Measurements from ENCODE around the gene SPIN1. TPM values are rescaled to one million over a fixed set of nuclear protein-coding genes. Genes with fewer than 3 reads are reported as not detected.
"Not testable (repeated sequence)": the region's sequence is repeated elsewhere in the genome, so short reads cannot be mapped to it uniquely, and the experiment has no call there.

The SPIN1 gene
- total RNA-seq = 85.8 TPM

DNA sequence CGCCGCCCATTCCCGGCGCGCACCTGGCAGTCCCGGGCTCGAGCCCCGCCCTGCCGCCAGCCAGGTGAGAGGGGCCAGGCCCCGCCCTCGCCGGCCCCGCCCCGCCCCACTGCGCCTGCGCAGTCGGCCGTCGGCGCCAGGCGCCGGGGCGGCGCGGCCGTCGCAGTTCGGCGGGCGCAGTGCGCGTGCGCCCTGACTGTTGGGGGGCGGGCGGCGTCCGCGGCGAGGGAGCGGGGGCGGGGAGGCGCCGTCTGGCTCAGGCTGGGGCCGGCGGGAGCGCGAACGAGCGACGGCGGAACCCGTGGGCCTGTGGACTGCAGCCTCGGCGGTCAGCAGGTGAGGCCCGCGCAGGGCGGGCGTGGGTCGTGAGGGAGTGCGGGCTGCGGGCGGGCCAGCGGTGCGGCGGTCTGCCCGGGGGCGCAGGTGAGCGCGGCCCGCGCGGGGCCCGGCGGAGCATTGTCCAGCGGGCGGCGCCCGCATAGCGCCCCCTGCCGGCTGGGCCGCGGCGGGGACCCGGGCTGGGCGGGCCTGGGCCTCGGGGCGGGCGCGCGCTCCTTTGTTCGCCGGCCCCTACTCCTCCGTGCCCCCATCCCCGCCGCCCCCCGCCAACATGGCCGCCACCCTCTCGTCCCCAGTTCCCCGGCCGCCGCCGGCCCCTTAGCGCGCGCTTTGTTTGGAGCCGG lies at the start of gene SPIN1:
SPIN1 (plus strand) TSS at position 242 of the 683 bp plus-strand sequence. CDS start 38,096 bp downstream, outside the sequence.
- peak; percentile 86 for DNase-seq (ENCODE audit: low spot score)

DNA sequence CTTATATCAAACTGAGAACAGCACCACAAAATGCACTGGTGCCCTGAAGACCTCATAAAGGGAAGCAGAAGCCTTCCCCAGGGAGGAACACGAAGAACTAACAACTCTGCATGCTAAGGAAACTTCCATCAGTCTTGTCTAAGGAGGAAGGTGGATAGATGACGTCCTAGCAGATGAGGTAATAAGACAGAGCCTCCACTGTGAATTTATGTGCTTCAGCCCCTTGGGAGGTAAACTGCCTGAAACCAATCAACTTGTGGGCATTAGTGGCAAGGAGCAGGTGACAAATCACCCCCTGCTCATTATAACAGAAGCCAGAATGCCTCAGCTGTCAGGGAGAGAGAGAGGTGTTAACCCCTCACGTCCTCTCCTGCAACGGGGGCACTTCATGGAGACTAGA lies 48.9 kb upstream of the SPIN1 start:
- no peak for DNase-seq (ENCODE audit: low spot score)

DNA sequence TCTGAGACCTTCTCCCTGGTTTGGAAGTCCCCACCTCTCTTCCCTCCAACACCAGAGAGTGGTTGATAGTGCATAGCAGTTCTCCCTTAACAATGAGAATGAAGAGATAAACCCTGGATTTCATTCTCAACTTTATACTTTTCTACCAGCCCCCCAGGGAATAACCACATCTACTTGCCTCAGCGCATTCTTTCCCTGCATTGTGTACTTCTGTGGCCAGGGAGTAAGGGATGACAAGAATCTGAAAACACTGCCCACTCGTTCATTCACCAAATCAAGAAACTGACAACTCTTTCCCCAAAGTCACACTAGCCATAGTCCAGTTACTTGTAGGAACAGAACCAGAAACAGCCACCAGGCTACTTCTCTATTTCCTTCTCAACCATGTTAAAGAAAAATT lies 46.0 kb upstream of the SPIN1 start:
- no peak for DNase-seq (ENCODE audit: low spot score)

DNA sequence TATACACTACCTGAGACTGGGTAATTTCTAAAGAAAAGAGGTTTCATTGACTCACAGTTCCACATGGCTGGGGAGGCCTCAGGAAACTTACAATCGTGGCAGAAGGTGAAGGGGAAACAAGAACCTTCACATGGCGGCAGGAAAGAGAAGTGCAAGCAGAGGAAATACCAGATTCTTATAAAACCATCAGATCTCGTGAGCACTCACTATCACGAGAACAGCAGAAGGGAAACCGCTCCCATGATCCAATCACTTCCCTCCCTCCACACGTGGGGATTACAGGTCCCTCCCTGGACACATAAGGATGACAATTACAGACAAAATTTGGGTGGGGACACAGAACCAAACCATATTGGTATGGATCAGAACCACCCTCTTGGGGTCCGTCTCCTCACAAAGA lies 44.2 kb upstream of the SPIN1 start:
- no peak for DNase-seq (ENCODE audit: low spot score)

DNA sequence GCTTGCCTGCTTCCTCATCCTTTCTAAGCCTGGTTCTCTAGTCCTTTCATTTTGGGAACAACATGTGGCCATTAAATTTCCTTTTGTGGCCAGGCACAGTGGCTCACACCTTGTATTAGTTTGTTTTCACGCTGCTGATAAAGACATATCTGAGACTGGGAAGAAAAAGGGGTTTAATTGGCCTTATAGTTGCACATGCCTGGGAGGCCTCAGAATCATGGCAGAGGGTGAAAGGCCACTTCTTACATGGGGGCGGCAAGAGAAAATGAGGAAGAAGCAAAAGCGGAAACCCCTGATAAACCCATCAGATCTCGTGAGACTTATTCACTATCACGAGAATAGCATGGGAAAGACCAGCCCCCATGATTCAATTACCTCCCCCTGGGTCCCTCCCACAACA lies 37.9 kb upstream of the SPIN1 start:
- DNase-seq (ENCODE audit: low spot score) = not testable (repeated sequence)

DNA sequence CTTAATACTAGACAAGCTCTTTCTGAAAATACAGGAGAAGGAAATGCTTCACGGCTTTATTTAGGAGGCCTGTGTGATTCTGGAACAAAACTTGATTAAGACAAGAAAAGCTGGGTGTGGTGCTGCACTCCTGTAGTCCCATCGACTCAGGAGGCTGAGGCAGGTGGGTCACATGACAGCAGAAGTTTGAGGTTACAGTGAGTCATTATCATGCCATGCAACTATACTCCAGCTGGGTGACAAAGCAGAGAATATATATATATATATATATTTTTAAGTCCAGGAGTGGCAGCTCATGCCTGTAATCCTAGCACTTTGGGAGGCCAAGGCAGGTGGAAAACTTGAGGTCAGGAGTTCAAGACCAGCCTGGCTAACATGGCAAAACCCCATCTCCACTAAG lies 33.1 kb upstream of the SPIN1 start:
- DNase-seq (ENCODE audit: low spot score) = peak; percentile 38

DNA sequence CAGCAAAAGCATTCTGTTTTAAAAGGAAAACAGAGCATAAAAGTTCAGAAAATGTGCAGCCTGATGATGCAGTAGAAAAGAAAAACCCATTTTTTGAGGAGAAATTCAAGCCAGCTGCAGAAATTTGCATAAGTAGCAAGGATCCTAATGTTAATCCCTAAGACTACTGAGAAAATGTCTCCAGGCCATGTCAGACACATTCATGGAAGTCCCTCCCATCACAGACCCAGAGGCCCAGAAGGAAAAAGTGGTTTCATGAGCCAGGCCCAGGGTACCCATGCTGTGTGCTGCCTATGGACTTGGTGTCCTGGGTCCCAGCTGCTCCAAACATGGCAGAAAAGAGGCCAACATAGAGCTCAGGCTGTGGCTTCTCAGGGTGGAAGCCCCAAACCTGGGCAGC lies 31.0 kb upstream of the SPIN1 start:
- DNase-seq (ENCODE audit: low spot score) = not testable (repeated sequence)

DNA sequence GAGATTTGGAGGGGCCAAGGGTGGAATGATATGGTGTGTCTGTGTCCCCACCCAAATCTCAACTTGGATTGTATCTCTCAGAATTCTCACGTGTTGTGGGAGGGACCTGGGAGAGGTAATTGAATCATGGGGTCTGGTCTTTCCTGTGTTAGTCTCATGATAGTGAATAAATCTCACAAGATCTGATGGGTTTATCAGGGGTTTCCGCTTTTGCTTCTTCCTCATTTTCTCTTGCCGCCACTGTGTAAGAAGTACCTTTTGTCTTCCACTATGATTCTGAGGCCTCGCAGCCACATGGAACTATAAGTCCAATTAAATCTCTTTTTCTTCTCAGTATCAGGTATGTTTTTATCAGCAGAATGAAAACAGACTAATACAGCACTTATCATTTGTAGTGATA lies 29.5 kb upstream of the SPIN1 start:
- no peak for DNase-seq (ENCODE audit: low spot score)

DNA sequence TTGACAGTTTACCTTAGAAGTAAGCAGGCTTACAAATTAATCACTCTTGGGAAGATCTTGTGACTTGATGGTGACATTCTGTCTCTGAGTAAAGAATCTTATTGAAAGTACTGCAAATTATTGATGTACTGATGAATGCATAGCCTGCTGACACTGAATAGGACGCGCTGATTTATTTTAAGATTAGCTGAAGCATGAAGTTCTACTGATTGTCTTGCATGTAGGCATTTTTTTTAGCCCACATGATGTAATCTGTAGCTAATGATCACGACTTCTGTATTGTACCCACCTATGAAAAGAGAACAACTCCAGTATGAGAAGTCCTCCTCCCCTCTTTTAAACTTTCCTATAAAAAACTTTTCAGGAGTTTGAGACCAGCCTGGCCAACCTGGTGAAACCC lies 28.3 kb upstream of the SPIN1 start:
- no peak for DNase-seq (ENCODE audit: low spot score)

DNA sequence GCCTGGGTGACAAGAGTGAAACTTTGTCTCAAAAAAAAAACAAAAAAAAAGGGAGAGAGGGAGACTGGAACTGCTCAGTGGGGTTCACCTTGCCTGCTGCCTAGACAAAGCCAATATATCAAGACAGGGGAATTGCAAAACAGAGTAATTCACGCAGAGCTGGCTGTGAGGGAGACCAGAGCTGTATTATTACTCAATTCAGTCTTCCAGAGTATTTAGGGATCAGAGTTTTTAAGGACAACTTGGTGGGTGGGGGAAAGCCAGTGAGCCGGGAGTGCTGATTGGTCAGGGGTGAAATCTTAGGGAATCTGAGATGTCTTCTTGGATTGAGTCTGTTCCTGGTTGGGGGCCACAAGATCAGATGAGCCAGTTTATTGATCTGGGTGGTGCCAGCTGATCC lies 25.6 kb upstream of the SPIN1 start:
- DNase-seq (ENCODE audit: low spot score) = no peak

DNA sequence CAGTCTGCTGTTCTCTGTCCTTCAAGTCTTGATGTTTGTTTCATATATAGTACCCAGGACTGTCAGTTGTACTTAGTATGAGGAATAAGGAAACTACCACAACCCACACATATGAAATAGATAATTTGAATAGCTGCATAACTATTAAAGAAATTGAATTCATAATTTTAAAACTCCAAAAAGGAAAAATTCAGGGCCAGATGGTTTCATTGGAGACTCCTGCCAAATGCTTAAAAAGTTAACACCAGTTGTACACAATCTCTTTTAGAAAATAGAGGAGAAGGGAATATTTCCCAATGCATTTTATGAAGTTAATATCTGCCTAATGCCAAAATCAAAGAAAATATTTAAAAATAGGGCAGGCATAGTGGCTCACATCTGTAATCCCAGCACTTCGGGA lies 24.6 kb upstream of the SPIN1 start:
- no peak for DNase-seq (ENCODE audit: low spot score)

DNA sequence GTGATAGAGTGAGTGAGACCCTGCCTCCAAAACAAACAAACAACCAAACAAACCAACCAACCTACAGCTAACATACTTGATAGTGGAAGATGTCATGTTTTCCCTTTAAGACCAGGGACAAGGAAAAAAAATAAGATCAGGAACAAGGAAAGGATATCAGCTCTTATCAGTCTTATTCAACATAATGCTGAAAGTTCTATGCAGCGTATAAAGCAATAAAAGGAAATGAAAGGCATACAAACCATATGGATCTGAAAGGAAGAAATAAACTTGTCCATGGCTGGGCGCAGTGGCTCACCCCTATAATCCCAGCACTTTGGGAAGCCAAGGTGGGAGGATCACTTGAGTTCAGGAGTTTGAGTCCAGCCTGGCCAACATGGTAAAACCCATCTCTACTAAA lies 23.5 kb upstream of the SPIN1 start:
- DNase-seq (ENCODE audit: low spot score) = no peak

DNA sequence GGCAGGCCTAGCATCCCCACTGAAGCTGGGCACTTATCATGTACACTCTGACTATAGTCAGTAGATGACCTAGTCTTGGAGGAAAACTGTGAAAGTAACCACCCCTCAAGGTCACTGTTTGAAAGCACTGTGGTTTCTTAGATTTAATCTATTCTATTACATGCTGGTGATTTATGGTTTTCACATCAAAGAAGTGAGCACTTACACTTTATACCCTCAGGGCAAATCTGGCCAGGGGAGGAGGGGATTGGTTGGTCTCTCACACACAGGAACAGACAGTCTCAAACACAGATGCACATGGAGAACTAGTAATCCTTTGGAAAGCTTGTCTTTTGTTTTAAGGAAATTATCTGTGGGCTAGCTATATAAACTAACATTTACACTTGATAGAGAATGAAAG lies 17.9 kb upstream of the SPIN1 start:
- DNase-seq (ENCODE audit: low spot score) = no peak

DNA sequence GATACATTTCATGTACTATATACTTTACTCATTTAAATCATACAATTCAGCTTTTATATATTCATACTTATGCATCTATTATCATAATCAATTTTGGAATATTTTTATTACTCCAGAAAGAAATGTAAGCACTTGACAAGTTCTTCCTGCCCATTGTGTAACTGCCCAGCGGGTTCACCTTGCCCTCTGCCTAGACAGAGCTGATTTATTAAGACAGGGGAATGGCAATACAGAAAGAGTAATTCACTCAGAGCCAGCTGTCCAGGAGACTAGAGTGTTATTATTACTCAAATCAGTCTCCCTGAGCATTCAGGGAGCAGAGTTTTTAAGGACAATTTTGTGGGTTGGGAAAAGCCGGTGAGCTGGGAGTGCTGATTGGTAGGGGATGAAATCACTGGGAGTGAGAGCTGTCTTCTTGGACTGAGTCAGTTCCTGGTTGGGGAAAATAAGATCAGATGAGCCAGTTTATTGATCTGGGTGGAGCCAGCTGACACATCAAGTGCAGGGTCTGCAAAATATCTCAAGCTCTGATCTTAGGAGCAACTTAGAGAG lies 16.1 kb upstream of the SPIN1 start:
- no peak for DNase-seq (ENCODE audit: low spot score)

DNA sequence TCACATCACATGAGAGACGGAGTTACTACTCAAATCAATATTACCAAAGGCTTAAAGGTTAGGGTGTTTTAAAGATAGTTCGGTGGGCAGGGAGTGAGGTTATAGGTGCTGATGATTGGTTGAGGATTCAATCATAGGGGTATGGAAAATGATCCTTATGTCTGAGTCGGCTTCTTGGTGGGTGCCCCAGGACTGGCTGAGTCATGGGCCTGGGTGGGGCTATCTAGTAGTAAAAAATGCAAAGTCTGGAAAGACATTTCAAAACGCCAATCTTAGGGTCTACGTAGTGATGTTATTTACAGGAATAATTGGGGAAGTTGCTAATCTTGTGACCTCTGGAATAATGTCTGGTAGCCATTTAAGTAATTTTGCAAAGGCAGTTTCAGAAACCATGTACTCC lies 15.2 kb upstream of the SPIN1 start:
- no peak for DNase-seq (ENCODE audit: low spot score)

DNA sequence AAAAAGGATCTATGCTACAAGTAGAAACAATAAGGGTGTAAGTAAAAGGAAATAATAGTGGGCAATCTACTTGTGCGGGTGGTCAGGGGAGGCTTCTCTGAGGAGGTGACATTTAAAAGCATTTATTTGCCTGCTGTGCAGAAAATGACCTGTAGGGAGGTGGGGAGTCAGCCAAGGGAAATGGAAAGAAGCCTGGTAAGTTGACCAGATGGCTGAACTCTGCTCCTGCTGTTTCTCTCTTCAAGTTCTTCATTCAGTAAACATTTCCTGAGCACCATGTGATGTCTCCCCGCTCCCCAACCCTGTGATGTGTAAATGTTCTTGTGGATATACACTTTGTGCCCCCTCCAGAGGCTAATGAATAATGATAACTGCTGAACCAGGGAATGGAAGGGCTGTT lies 9.9 kb upstream of the SPIN1 start:
- no peak for DNase-seq (ENCODE audit: low spot score)

DNA sequence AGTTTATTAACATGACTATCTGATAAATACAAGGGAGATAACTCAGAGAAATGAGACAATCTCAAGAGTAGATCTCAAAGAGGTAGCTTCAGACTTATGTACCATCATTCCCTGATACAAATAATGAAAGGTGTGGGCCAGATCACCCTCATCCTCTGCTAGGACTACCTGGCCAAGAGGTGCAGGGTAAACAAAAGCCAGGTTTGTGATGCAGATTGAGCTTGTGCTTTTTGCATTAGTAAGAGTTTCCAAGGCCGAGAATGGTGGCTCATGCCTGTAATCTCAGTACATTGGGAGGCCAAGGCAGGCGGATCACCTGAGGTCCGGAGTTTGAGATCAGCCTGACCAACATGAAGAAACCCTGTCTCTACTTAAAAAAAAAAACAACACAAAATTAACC lies 8.9 kb upstream of the SPIN1 start:
- DNase-seq (ENCODE audit: low spot score) = no peak

DNA sequence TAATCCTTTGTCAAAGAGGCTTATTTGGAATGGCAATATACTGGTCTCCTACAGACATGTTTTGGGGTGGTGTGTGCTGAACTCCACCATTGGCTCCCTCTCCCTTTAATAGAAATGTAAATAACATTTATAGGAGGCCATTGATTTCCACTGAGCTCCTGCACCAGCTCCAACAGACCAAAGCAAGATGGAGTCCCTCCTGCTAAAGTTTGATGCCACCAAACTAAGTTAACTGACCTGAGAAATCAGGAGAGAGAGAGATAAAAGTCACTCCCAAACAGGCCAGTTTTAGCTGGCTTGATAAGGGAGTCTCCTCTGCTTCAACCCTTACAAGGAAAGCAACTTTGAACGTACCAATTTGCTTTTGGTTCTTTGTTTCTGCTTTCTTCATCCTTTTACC lies 8.1 kb upstream of the SPIN1 start:
- no peak for DNase-seq (ENCODE audit: low spot score)

DNA sequence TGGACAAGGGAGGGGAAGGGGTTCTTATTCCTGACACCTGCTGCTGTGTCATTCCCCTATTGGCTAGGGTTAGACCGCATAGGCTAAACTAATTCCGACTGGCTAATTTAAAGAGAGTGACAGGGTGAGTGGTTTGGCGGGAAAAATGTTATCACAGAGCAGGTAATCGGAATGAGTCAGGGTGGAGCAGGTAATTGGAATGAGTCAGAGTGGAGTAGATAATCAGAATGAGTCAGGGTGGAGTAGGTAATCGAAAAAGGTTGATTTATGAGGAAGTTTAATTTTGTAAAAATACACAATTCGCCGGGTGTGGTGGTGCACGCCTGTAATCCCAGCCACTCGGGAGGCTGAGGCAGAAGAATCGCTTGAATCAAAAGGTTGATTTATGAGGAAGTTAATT lies 6.9 kb upstream of the SPIN1 start:
- not testable (repeated sequence) for DNase-seq (ENCODE audit: low spot score)

DNA sequence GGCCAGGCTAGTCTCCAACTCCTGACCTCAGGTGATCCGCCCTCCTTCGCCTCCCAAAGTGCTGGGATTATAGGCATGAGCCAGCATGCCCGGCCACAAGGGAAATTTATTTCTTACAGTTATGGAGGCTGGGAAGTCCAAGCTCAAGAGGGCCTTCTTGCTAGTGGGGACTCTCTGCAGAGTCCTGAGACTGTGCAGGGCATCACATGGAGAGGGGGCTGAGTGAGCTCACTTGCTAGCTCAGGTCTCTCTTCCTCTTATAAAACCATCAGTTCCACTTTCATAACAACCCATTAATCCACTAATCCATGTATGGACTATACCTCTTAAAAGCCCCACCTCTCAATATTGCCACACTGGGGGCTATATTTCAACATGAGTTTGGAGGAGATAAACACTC lies 5.1 kb upstream of the SPIN1 start:
- DNase-seq (ENCODE audit: low spot score) = no peak

DNA sequence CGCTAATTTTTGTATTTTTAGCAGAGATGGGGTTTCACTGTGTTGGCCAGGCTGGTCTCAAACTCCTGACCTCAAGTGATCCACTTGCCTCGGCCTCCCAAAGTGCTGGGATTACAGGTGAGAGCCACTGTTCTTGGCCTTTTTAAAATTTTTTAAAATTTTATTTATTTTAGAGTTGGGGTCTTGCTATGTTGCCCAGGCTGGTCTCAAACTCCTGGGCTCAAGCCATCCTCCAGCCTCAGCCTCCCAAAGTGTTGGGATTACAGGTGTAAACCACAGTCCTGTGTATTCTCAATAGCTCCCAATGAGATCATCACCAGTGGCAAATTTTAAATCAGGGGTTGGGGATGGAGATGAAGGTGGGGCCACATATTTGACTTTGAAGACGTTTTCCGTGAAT lies 2.1 kb upstream of the SPIN1 start:
- not testable (repeated sequence) for DNase-seq (ENCODE audit: low spot score)

DNA sequence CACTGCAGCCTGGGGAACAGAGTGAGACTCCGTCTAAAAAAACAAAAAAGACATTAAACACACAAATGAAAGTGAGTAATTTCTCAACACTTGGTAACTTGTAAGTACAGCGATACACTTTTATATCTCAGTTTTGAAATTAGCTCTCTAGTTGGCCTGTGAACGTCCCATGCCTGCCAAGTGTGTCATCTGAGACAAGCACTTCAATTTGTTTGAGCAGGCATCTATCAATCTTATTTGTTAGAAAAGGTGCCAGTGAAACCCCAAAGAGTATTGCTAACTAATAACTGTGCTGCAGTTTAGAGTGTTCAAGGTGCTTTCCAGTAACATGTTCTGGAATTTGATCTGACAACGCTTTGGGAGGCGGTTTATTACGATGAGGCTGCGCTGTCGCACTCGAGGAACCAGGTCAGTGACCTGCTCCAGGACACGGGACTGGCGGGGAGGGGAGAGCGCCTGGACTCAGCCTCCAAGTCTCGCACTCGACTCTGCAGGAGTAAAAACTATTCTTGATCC lies 1.1 kb upstream of the SPIN1 start:
- DNase-seq (ENCODE audit: low spot score) = peak; percentile 52

DNA sequence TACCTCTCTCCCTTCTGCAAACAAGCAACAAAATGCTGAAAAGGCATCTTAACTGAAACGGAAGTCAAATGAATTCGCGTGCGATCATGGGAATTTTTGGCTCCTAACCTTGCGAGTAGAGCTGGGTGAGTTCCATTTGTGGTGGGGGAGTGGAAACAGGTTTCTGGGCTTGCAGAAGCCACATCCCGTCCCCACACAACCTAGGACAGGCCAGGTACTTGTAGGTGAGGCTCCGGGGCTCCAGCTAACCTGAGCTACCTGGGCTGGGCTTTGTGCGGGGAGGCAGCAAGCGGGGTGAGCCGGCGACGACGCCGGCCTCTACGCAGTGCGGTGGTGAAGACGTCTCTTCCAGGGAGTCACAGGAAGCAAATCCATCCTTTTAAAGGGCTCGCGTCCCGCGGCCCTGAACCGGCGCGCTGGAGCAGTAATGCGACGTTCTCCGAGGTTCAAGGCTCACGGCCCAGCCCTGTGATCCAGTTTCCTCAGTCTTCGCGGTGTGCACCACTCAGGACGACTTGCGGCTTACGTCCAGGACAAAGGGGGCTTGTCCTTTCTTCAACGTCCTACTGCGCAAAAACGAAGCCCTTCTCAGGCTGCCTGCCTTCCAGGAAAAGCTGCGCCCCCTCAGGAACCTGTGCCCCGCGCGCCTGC lies 567 bp upstream of the SPIN1 start:
- DNase-seq (ENCODE audit: low spot score) = peak; percentile 47
